OCI-M2 (cell line): ENCODE results near the gene OSBPL3.

Source experiments
- DNase-seq: peaks from one replicate; lab custom pipeline; 2025; ENCODE audit not compliant: unreplicated experiment; lab: John Stamatoyannopoulos, UW

OSBPL3 gene

GRCh38 chr7:24870766-24871165, 109.2 kb downstream of the OSBPL3 start:
- no peak for DNase-seq

- no peak for DNase-seq
Observed at GRCh38 chr7:24869572-24869971, 110.4 kb downstream of the OSBPL3 start.

DNA sequence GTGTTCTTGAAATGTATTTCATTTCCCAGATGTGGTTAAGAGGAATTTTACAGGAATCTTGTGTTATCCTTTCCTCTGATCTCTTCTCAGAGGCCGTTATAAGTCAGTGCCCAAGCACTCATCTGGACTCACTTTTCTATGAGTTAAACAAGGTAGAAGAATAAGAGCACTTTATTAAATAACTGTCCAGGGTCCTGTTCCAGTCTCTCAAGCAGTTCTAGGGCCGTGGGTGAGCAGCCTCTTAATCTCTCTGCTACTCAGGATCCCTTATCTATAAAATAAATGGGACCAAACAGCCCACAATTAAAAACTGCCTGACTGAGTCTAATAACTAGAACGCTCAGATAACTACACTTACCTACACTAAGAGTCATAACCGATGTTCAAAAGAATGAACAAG, 111.2 kb downstream of the OSBPL3 start:
- no peak for DNase-seq

GRCh38 chr7:24866004-24866615, 113.9 kb downstream of the OSBPL3 start:
- DNase-seq: no peak

GRCh38 chr7:24864214-24864817, 115.7 kb downstream of the OSBPL3 start:
- DNase-seq: no peak

GRCh38 chr7:24863626-24864025, 116.4 kb downstream of the OSBPL3 start:
- no peak for DNase-seq

DNA sequence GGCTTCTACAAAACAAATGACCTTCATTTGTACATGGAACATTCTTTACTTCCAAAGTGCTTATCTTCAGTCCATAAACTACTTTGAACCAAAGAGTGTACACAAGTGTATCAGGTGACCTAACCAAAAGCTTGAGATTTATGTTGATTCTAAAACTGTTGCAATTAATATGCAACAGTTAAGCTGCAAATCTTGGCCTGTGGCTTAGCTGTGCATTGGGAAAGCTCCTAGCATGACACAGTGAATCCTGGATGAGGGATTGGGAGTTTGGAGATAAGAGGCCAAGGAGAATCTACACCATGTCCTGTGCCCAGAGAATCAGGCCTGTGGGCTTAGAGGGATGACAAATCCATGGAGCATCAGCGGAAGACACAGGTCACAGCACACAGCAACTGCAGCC, 117.5 kb downstream of the OSBPL3 start:
- DNase-seq: no peak

- DNase-seq: no peak
Observed at GRCh38 chr7:24861336-24861735, 118.6 kb downstream of the OSBPL3 start.

- no peak for DNase-seq
Observed at GRCh38 chr7:24860611-24861010, 119.4 kb downstream of the OSBPL3 start.

- DNase-seq: no peak
Observed at GRCh38 chr7:24858108-24858977, 121.6 kb downstream of the OSBPL3 start.

- no peak for DNase-seq
Observed at GRCh38 chr7:24857623-24858022, 122.4 kb downstream of the OSBPL3 start.

DNA sequence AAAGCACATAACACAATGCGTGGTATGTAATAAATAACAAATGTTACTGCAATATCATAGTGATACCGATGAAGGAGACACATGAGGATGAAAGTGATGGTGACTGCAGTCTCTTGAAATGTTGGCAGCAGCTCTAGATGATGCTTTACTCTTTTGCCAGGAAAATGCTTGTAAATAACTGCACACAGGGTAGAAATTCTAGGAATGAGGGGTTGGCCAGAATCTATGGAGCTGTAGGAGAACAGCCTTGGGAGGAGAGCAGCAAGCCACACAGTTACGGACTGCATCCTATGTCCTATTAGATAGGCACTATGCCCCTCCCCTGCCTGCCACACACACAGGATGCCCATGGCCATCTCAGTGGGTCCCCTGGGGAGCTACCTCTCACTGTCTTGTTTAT, 125.1 kb downstream of the OSBPL3 start:
- no peak for DNase-seq

- DNase-seq: no peak
Observed at GRCh38 chr7:24851786-24852185, 128.2 kb downstream of the OSBPL3 start.

DNA sequence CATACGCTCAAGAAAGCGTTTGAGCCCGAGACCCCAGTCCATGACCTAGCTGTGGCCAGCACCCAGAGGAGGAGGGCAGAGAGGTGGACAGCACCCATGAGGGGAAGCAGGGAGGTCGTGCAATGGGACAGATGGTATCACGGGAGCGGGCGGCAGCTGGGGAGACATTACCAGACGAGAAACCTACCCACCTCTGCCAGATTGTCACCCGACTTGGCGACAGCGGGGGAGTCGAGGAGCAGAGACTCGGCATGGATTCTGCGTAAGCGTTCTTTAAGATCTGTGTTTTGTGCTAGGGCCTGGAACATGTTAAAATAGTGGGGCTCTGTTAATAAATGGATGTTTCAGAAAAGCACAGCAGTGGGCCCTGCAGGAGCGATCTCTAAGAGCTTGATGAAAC, 131.1 kb downstream of the OSBPL3 start:
- no peak for DNase-seq

- no peak for DNase-seq
Observed at GRCh38 chr7:24847754-24848153, 132.2 kb downstream of the OSBPL3 start.

- no peak for DNase-seq
Observed at GRCh38 chr7:24843821-24844434, 136.1 kb downstream of the OSBPL3 start.

DNA sequence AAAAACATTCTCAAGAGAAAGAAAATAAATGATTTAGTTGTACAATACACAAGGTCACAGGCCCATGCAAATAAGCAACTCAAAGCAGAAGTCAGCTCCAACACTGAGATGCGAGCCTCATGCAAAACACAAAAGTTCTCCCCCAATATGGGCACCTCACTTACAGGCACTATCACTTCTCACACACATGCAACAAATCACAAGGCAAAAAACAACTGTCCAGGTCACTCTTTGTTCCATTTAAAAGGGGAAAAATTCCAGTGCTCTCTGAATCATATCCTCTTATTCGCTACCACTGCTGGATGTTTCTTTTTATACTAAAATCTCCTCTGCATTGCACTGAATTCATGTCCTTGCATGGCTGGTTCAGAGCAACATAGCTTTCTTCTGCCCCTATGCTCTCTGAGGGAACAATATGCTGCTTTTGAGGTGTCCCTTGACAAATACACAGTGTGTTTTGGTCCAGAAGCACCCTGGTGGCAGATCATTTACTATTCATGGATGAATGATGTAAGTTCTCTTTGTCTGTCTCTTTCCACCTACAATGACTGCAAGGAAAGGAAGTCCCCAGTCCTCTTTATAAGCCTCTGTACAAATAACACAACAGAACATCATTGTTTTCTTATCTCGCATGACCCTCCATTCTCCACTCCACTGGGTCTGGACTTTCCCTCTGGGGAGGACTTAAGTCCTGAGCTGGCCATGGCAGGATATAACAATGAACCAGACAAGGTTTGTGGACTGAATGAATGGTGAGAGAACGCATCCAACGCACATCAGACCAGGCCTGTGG, 137.3 kb downstream of the OSBPL3 start:
- DNase-seq: no peak

DNA sequence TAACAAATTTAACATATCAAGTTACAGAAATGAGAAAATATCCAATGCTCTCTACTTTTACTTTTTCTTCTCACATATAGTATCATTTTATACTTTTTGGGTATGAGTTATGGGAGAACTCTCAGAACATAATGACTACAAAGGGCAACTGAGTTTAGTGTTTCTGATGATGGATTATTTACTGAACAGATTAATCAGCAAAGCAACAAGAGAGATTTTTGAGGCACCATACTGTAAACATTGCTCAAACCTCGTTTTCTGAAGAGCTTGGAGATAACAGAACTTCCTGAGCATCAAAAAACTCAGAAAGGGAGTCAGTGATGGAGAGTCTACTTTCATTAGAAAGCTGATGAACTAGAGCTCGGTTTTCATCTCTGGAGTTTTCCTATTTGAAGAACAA, 137.9 kb downstream of the OSBPL3 start:
- no peak for DNase-seq

DNA sequence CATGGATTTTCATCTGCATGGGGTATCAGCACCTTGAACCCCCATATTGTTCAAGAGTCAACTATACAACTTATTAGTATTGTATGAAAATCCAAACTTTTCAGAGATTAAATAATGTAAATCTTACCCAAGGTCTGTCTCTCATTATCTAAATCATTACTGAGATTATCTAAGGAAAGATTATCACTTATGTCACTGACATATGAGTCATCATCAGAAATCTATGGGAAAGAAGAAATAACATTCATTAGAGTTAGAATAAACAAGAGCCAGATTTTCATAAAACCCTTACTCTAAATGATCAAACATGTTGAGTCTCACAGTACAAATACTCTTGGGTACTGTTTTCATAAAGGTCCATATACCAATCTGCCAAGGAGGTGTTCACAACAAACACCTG, 139.4 kb downstream of the OSBPL3 start:
- DNase-seq: no peak

- DNase-seq: no peak
Observed at GRCh38 chr7:24836084-24836483, 143.9 kb downstream of the OSBPL3 start.

GRCh38 chr7:24835643-24836042, 144.3 kb downstream of the OSBPL3 start:
- no peak for DNase-seq
